GM12873 (cell line): ENCODE measurements around the gene DNAH9.

Experiments
- TF ChIP-seq, protein P1 (sequence below): IDR thresholded peaks from 2 replicates; pipeline ENCODE4 v1.5.1; 2012; ENCODE audit warnings: low read depth, mild to moderate bottlenecking, moderate library complexity, low read length, control low read depth; ENCODE audit not compliant: insufficient read depth; ENCODE audit errors: missing control alignments

The DNAH9 gene

GRCh38 chr17:11730747-11731146 lies 132.5 kb downstream of the DNAH9 start:
- TF ChIP-seq, protein P1, sequence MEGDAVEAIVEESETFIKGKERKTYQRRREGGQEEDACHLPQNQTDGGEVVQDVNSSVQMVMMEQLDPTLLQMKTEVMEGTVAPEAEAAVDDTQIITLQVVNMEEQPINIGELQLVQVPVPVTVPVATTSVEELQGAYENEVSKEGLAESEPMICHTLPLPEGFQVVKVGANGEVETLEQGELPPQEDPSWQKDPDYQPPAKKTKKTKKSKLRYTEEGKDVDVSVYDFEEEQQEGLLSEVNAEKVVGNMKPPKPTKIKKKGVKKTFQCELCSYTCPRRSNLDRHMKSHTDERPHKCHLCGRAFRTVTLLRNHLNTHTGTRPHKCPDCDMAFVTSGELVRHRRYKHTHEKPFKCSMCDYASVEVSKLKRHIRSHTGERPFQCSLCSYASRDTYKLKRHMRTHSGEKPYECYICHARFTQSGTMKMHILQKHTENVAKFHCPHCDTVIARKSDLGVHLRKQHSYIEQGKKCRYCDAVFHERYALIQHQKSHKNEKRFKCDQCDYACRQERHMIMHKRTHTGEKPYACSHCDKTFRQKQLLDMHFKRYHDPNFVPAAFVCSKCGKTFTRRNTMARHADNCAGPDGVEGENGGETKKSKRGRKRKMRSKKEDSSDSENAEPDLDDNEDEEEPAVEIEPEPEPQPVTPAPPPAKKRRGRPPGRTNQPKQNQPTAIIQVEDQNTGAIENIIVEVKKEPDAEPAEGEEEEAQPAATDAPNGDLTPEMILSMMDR, result no peak

DNA sequence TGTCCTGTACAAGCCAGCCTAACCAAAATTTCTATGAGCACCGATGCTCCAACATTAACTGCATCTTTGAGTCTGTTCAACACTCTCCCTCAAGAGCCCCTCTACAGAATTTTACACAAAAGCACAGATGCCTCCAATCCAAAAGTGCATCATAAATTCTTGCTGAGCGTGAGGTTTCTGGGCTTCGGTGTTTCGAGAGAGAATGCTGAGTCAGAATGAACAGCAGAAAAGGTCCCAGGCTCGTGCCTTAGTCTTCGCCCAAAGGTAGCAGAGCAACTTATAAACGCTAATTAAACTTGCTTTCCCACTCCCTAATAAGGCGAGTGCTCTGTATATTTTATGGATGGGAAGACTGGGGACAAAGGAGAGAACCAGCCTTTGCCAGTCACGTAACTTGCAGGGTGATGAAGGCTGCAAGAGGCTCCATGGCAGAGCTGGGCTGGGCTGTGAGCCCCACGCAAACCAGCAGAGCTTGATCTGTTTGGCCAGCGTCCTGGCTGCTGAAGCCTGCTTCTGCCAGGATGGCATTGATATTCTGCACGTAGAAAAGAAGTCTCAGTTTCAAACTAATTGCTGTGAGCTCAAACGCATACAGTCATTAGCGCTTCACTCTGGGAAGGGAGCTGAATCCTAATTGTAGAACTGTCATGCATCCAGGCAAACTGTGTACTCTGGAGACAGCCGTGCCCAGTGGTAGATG lies 138.5 kb downstream of the DNAH9 start:
- TF ChIP-seq, protein P1, result no peak

DNA sequence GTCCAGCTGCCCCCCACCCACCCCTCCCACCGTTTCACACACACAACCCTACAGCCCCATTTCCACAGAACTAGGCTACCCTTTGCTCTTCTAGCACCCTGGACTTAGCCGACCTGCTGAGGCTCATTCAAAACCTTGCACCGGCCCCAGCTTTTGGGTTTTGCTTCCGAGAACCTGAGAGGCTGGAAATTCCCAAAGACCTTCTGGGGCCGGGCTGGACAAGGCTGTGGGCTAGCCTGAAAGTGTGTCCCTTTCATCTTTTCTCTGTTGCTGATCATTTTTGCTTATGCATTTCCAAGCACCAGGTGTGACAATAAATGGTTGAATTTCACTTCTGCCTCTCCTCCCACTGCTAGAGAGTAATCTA lies 139.0 kb downstream of the DNAH9 start:
- TF ChIP-seq, protein P1, result no peak

DNA sequence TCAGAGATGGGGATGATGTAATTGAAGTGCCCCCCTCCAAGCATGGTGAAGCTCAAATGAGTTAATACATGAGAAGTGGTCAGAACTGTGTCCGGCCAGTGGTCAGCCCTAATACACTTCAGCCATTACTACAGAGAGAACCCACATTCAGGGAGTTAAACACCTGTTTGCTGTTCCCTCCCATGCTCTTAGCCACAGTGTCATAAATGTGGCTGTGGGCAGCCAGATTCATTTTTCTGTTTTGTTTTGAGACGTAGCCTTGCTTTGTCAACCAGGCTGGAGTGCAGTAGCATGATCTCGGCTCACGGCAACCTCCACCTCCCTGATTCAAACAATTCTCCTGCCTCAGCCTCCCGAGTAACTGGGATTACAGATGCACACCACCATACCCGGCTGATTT lies 139.9 kb downstream of the DNAH9 start:
- TF ChIP-seq, protein P1, result no peak

DNA sequence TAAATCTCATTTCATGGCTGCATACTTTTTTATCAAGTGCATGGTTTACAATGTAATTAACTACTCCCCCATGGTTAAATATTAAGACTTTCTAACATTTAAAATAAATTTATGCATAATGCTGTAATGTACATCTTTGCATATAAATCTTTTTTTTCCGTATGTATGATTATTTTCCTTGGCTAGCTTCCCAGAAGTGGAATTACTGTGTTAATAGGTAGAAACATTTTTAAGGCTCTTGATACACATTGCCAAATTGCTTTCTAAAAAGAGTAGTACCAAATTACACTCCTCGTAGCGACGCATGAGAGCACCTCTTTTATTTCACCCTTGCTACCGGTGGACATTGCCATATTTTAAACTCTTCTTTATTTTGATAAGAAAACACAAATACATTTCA lies 141.1 kb downstream of the DNAH9 start:
- TF ChIP-seq, protein P1, result no peak

DNA sequence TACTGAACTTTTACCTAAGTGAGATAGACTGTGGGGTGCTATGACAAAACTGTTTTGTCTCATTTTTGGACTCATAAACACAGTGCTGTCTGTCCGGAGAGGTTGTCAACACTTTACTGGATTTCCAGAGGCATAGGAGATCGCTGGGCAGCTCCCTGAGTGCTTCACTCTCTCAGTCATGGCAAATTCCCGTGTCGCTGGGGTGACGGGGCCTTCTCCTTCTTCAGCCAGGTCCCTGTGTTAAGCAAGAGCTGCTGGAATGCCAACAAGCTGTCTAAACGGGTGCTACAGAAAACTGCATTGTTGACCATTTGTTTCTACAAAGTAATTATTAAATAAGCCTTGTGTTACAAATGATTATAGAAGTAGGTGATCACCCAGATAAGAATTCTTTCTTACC lies 141.6 kb downstream of the DNAH9 start:
- TF ChIP-seq, protein P1, result no peak

DNA sequence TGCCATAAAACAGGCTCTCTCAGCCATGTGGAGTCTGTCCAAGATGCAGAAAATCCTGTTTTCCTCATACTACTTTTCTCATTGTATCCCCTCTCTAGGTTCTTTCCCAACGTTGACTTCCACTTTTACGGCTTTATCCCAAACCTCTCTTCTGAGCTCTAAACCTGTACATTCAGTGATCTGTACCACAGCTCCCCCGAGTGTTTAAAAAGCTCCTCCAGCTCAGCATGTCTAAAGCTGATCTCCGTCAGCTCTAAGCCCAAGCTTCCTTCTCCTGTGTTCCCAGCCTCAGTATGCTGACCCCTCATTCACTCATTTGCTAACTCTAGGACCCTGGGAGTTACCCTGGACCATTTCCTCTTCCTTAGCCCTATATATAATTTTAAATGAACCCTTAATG lies 144.6 kb downstream of the DNAH9 start:
- TF ChIP-seq, protein P1, result no peak
